ENCODE data around the gene GPI.

Gene GPI

DNA sequence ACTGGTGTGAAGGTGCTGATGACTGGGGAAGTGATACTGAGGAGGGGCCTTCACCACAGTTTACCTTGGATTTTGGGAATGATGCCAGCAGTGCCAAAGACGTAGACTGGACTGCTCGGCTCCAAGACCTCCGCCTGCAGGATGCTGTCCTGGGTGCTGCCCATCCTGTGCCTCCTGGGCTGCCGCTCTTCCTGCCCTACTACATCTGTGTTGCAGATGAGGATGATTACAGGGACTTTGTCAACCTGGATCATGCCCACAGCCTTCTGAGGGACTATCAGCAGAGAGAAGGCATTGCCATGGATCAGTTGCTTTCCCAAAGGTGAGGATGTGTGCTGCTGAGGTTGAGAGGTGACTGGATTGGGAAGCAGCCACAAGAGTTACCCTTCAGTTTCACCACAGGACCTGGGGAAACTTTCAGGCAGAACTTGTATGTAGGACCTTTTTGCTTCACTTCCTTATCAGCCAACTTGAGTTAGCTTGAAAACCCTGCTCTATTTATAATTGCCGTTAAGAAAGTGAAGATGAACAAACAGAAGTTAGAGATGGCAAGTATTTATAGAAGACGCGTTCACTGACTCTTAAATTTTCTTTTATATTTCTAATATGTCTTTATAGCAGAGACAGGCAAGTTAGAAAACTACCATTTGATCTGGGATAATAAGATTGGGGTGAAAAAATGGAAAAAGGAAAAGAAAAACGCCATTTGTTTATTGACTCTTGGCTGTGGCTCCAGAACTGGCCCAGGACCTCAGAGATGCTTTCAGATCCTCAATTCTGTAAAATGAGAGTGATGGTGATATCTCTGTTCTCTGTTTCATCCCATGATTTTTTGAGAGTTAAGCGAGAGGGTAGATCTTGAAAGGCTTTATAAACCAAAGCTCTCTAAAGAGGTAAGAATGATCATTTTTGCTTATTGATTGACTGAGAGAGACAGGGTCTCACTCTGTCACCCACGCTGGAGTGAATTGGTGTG, 44.5 kb downstream of the GPI start:
- TF ChIP-seq CTCF (IDR thresholded peaks at IDR 0.05; ENCODE audit: control insufficient read depth, extremely low read depth, insufficient read depth) = no peak
- H3K4me3 ChIP-seq (ENCODE audit: low read depth, low read length) = no peak overlapping the region
- DNase-seq (ENCODE audit: low read depth) = no peak

DNA sequence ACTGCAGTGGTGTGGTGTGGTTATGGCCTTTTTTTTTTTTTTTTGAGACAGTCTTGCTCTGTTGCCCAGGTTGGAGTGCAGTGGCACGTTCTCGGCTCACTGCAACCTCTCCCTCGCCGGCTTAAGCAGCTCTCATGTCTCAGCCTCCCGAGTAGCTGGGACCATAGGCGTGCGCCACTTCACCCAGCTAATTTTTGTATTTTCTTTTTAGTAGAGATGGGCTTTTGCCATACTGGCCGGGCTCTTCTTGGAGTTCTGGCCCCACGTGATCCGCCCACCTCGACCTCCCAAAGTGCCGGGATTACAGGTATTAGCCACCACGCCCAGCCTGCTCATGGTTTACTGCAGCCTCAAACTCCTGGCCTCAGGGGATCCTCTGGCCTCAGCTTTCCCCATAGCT, 46.2 kb downstream of the GPI start:
- no peak overlapping the region for H3K4me3 ChIP-seq (ENCODE audit: low read depth, low read length)
- TF ChIP-seq CTCF (IDR thresholded peaks at IDR 0.05; ENCODE audit: control insufficient read depth, extremely low read depth, insufficient read depth) = no peak
- DNase-seq (ENCODE audit: low read depth) = no peak

GRCh38 chr19:34416021-34416545, 51.1 kb downstream of the GPI start:
- H3K4me3 ChIP-seq (ENCODE audit: low read depth, low read length) = no peak overlapping the region
- DNase-seq (ENCODE audit: low read depth) = no peak
- TF ChIP-seq CTCF (IDR thresholded peaks at IDR 0.05; ENCODE audit: control insufficient read depth, extremely low read depth, insufficient read depth) = no peak

GRCh38 chr19:34418300-34418699, 53.3 kb downstream of the GPI start:
- no peak for TF ChIP-seq CTCF (IDR thresholded peaks at IDR 0.05; ENCODE audit: control insufficient read depth, extremely low read depth, insufficient read depth)
- no peak for DNase-seq (ENCODE audit: low read depth)
- H3K4me3 ChIP-seq (ENCODE audit: low read depth, low read length) = no peak overlapping the region

DNA sequence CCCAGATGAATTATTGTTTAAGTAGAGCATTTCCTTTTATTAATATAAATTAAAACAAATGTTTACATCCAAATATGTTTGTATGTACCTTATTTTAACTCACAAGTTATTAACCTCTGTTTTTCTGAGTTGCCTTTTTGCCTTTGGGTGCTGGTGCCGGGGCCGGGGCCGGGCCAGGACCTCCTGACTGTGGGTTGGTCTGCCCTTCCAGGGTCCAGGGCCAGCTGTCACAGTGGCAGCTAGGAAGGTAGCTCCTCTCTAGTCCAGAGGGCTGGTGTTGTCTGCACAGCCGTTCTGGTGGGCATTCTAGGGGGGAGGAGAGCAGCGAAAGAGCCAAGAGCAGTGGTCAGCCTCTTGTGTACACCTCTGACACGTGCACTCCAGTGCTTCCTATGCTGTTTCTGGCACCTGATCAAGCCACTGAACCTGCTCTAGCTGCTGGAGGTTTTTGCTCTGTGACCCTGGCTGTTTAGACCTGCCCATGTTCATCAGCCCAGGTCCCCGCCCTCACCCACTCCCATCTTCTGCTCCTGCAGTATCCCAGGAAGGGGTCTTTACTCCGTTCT, 61.2 kb downstream of the GPI start:
- no peak overlapping the region for H3K4me3 ChIP-seq (ENCODE audit: low read depth, low read length)
- TF ChIP-seq CTCF (IDR thresholded peaks at IDR 0.05; ENCODE audit: control insufficient read depth, extremely low read depth, insufficient read depth) = no peak
- no peak for DNase-seq (ENCODE audit: low read depth)

- no peak for TF ChIP-seq CTCF (IDR thresholded peaks at IDR 0.05; ENCODE audit: control insufficient read depth, extremely low read depth, insufficient read depth)
- no peak for DNase-seq (ENCODE audit: low read depth)
- H3K4me3 ChIP-seq (ENCODE audit: low read depth, low read length) = peak overlapping the region; percentile 82
Observed at GRCh38 chr19:34428549-34429285, 63.7 kb downstream of the GPI start.

Measured in LNCaP clone FGC (cell line).